Suprapubic skin (tissue), 4 donors: Measurements from ENCODE around the gene GATA6.

ENCODE experiments used
- POLR2A ChIP-seq, 2 donors: fragments of 450-650 bp; IDR thresholded peaks; one replicate each; pipeline ENCODE4 v1.6.1; 2017; ENCODE audit warnings: antibody characterized with exemption in 2 of 2, mild to moderate bottlenecking in 2 of 2, moderate library complexity in 2 of 2
- POLR2AphosphoS5 ChIP-seq, 3 donors: sonication (generic); formaldehyde crosslinking; IDR thresholded peaks; one replicate each; pipeline ENCODE4 v1.6.1; 2017; ENCODE audit warnings: antibody characterized with exemption in 3 of 3
- TF ChIP-seq, protein P1 (sequence below), 2 donors: fragments of 200-600 bp in 1 of 2; fragments of 450-650 bp in 1 of 2; sonication (generic) in 1 of 2; IDR thresholded peaks; one replicate each; pipeline ENCODE4 v1.5.1; 2016 to 2019; ENCODE audit warnings: antibody characterized with exemption in 2 of 2, mild to moderate bottlenecking in 1 of 2, moderate library complexity in 1 of 2

DNA sequence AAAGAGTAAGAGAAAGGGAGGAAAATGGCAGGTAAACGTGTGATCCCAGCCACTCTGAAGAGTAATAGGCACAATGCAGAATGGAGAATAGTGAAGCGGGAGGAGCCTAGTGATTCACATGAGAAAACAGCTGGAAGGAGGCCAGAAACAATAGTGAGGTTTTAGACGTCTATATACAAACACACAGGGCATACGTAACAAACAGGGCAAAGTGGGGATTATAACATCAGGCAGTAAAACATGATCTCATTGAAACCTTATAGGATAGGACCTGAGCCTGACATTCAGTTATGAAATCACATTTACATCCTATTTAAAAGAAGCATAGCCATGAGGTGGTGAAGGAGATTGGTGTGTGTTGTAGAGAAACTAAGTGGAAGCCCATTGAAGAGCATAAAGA is 33.0 kb upstream of the GATA6 start:
- no peak for TF ChIP-seq POLR2AphosphoS5 (IDR thresholded peaks at IDR 0.05)
- no peak for TF ChIP-seq POLR2A (IDR thresholded peaks at IDR 0.05)
- TF ChIP-seq, protein P1, sequence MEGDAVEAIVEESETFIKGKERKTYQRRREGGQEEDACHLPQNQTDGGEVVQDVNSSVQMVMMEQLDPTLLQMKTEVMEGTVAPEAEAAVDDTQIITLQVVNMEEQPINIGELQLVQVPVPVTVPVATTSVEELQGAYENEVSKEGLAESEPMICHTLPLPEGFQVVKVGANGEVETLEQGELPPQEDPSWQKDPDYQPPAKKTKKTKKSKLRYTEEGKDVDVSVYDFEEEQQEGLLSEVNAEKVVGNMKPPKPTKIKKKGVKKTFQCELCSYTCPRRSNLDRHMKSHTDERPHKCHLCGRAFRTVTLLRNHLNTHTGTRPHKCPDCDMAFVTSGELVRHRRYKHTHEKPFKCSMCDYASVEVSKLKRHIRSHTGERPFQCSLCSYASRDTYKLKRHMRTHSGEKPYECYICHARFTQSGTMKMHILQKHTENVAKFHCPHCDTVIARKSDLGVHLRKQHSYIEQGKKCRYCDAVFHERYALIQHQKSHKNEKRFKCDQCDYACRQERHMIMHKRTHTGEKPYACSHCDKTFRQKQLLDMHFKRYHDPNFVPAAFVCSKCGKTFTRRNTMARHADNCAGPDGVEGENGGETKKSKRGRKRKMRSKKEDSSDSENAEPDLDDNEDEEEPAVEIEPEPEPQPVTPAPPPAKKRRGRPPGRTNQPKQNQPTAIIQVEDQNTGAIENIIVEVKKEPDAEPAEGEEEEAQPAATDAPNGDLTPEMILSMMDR (IDR thresholded peaks at IDR 0.05) = no peak
